ENCODE measurements around the gene ARIH1. TPM values are rescaled to one million over a fixed set of nuclear protein-coding genes. Genes with fewer than 3 reads are reported as not detected.

ARIH1 gene
- total and polyA plus RNA-seq, 2 of the 4 experiments (the other 2 are of a cell fraction) = 24.0 to 41.2 TPM

- H3K18ac ChIP-seq (ENCODE audit: low read depth, low read length) = no peak overlapping the region
- H3K4me3 ChIP-seq (ENCODE audit: insufficient read depth, low read depth, low read length) = no peak overlapping the region
- in situ Hi-C loops (cut with MboI; ENCODE audit: low sequenced_read_pairs) = no loop called here
- H2AFZ ChIP-seq (replicated peaks; ENCODE audit: low read length, poor library complexity) = no peak overlapping the region
- H3K79me1 ChIP-seq (ENCODE audit: low read depth in 1 of 2, low read length in 2 of 2) = peaks cover 0 to 4% of the 10 kb centered on the region in 2 experiments; a peak in 1 of 4 replicates
- no peak overlapping the region for H3K14ac ChIP-seq (replicated peaks; ENCODE audit: low read depth, low read length)
- H2BK20ac ChIP-seq (ENCODE audit: low read depth, low read length) = no peak overlapping the region
- no peak overlapping the region for H3K4ac ChIP-seq (ENCODE audit: low read depth, low read length)
- ATAC-seq (ENCODE audit: low read depth) = no peak
- H3K27ac ChIP-seq (ENCODE audit: insufficient read depth, low read length) = no peak overlapping the region
- H4K20me1 ChIP-seq (ENCODE audit: insufficient read depth, low read length) = peaks cover 3% of the 10 kb centered on the region; the same call in 1 of the 2 replicates
- H2BK15ac ChIP-seq (ENCODE audit: low read depth, low read length) = no peak overlapping the region
- CTCF ChIA-PET = no interaction called here
- no peak overlapping the region for H2AK5ac ChIP-seq (ENCODE audit: low read depth, low read length)
- no peak overlapping the region for H2BK5ac ChIP-seq (ENCODE audit: low read depth, low read length, poor library complexity, severe bottlenecking)
- dilution Hi-C loops (cut with HindIII; ENCODE audit: low sequenced_read_pairs, unreplicated experiment) = no loop called here
- peaks cover 1% of the 10 kb centered on the region for H3K36me3 ChIP-seq (ENCODE audit: control insufficient read depth, insufficient read depth, low read length)
- no peak for DNase-seq
- no peak overlapping the region for H3K23ac ChIP-seq (ENCODE audit: low read depth, low read length)
- intact Hi-C loops (cut with micrococcal nuclease) = no loop called here
- H4K8ac ChIP-seq (ENCODE audit: low read depth in 2 of 2, low read length in 2 of 2) = no peak overlapping the region
- BruUV-seq (replicated peaks) = no TSS peak
- no peaks in the 10 kb centered on the region for H3K9me1 ChIP-seq (ENCODE audit: insufficient read depth, low read length)
- H3K4me1 ChIP-seq (ENCODE audit: control insufficient read depth, insufficient read depth, low read length) = no peaks in the 10 kb centered on the region
- TF ChIP-seq POLR2A (IDR thresholded peaks at IDR 0.05; ENCODE audit: low read depth, low read length) (no peak), USF2 (IDR thresholded peaks at IDR 0.05; ENCODE audit: low read depth, low read length) (no peak), SMC3 (IDR thresholded peaks at IDR 0.05; ENCODE audit: low read depth, low read length) (no peak), RAD21 (IDR thresholded peaks at IDR 0.05; ENCODE audit: low read length) (no peak), CEBPB (IDR thresholded peaks at IDR 0.05; ENCODE audit: low read depth, low read length) (no peak), FOS (IDR thresholded peaks at IDR 0.05; ENCODE audit: low read depth, low read length) (no peak), MAZ (IDR thresholded peaks at IDR 0.05; ENCODE audit: borderline replicate concordance, low read depth, low read length) (no peak), MAFK (IDR thresholded peaks at IDR 0.05; ENCODE audit: low read depth, low read length) (no peak), RCOR1 (IDR thresholded peaks at IDR 0.05; ENCODE audit: insufficient replicate concordance, low read length) (no peak), CTCF (conservative IDR thresholded peaks at IDR 0.05; ENCODE audit: low read depth, low read length) (no peak)
- TF ChIP-seq, protein P1, sequence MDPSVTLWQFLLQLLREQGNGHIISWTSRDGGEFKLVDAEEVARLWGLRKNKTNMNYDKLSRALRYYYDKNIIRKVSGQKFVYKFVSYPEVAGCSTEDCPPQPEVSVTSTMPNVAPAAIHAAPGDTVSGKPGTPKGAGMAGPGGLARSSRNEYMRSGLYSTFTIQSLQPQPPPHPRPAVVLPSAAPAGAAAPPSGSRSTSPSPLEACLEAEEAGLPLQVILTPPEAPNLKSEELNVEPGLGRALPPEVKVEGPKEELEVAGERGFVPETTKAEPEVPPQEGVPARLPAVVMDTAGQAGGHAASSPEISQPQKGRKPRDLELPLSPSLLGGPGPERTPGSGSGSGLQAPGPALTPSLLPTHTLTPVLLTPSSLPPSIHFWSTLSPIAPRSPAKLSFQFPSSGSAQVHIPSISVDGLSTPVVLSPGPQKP (IDR thresholded peaks at IDR 0.05; ENCODE audit: borderline replicate concordance, low read depth, low read length) = no peak
- no peak overlapping the region for H4K5ac ChIP-seq (ENCODE audit: low read depth, low read length)
- H3K27me3 ChIP-seq (ENCODE audit: control insufficient read depth, insufficient read depth, low read length) = no peaks in the 10 kb centered on the region
- no peak overlapping the region for H3K56ac ChIP-seq (ENCODE audit: extremely low read depth, insufficient read depth, low read length)
- POLR2A ChIA-PET (ENCODE audit: unreplicated experiment) = no interaction called here
- 100% methylated on average over 1 of the region's 1 CpG; no CpG with 5 or more reads in 1 of the 2 experiments for WGBS, 2 experiments (ENCODE audit: extremely low coverage in 2 of 2, insufficient read length in 1 of 2)
- H2BK120ac ChIP-seq (ENCODE audit: low read depth, low read length) = no peak overlapping the region
- H3K9me3 ChIP-seq (ENCODE audit: control insufficient read depth, insufficient read depth, low read length) = no peaks in the 10 kb centered on the region
- H2AK9ac ChIP-seq (replicated peaks; ENCODE audit: low read depth, low read length, poor library complexity) = no peak overlapping the region
- H3K4me2 ChIP-seq (ENCODE audit: low read depth, low read length) = no peak overlapping the region
- no peak overlapping the region for H4K91ac ChIP-seq (ENCODE audit: insufficient read depth, low read depth, low read length)
- H3K9ac ChIP-seq (ENCODE audit: low read depth, low read length) = no peak overlapping the region
Observed at GRCh38 chr15:72590427-72590826, 116.3 kb downstream of the ARIH1 start.

Data from IMR-90 (cell line).